HEK293T (cell line): Measurements from ENCODE around the gene PPP2R5C.

ENCODE experiments used
- ARNT ChIP-seq: fragments of 450-650 bp; IDR thresholded peaks from 2 replicates; pipeline ENCODE4 v1.6.1; 2017; ENCODE audit warnings: mild to moderate bottlenecking
- BHLHE40 ChIP-seq: fragments of 450-650 bp; IDR thresholded peaks from 2 replicates; pipeline ENCODE4 v1.6.1; 2016; ENCODE audit warnings: mild to moderate bottlenecking, moderate library complexity, borderline replicate concordance
- ELF4 ChIP-seq: fragments of 450-650 bp; IDR thresholded peaks from 2 replicates; pipeline ENCODE4 v1.6.1; 2017; ENCODE audit warnings: antibody characterized with exemption
- FOXA1 ChIP-seq: fragments of 450-650 bp; IDR thresholded peaks from 2 replicates; pipeline ENCODE4 v1.6.1; 2016; ENCODE audit warnings: mild to moderate bottlenecking
- FOXK2 ChIP-seq: fragments of 450-650 bp; IDR thresholded peaks from 2 replicates; pipeline ENCODE4 v1.6.1; 2016; ENCODE audit warnings: mild to moderate bottlenecking
- LEF1 ChIP-seq: fragments of 450-650 bp; IDR thresholded peaks from 2 replicates; pipeline ENCODE4 v1.6.1; 2017; ENCODE audit warnings: mild to moderate bottlenecking, borderline replicate concordance
- PKNOX1 ChIP-seq: fragments of 450-650 bp; IDR thresholded peaks from 2 replicates; pipeline ENCODE4 v1.6.1; 2016
- SP1 ChIP-seq: fragments of 450-650 bp; IDR thresholded peaks from 2 replicates; pipeline ENCODE4 v1.6.1; 2017
- TARDBP ChIP-seq: fragments of 450-650 bp; IDR thresholded peaks from 2 replicates; pipeline ENCODE4 v1.6.1; 2016
- ZNF384 ChIP-seq: fragments of 450-650 bp; IDR thresholded peaks from 2 replicates; pipeline ENCODE4 v1.6.1; 2016

GRCh38 chr14:101873991-101874390, 112.5 kb downstream of the PPP2R5C start:
- no peak for TF ChIP-seq TARDBP
- TF ChIP-seq FOXK2 = no peak
- TF ChIP-seq ZNF384 = no peak
- TF ChIP-seq FOXA1 = no peak
- no peak for TF ChIP-seq PKNOX1
- TF ChIP-seq SP1 = no peak
- TF ChIP-seq LEF1 = no peak
- no peak for TF ChIP-seq ELF4
- no peak for TF ChIP-seq BHLHE40
- TF ChIP-seq ARNT = no peak
